ENCODE results near the gene PLD5.

- TF ChIP-seq MBD4 (IDR thresholded peaks at IDR 0.05; ENCODE audit: borderline replicate concordance, low read length) (no peak), ZBTB26 (CRISPR knock-in tag; IDR thresholded peaks at IDR 0.05; ENCODE audit: borderline replicate concordance) (no peak), ZNF710 (CRISPR knock-in tag; IDR thresholded peaks at IDR 0.05; ENCODE audit: borderline replicate concordance) (no peak), KLF16 (CRISPR knock-in tag; IDR thresholded peaks at IDR 0.05) (no peak), TRIM22 (IDR thresholded peaks at IDR 0.05) (no peak), TARDBP (CRISPR knock-in tag; IDR thresholded peaks at IDR 0.05) (no peak), CREB3 (CRISPR knock-in tag; IDR thresholded peaks at IDR 0.05) (no peak)
These were observed 315.4 kb downstream of the PLD5 start for GRCh38 chr1:242209063-242209462.
